ENCODE data around the gene CDS2.

DNA sequence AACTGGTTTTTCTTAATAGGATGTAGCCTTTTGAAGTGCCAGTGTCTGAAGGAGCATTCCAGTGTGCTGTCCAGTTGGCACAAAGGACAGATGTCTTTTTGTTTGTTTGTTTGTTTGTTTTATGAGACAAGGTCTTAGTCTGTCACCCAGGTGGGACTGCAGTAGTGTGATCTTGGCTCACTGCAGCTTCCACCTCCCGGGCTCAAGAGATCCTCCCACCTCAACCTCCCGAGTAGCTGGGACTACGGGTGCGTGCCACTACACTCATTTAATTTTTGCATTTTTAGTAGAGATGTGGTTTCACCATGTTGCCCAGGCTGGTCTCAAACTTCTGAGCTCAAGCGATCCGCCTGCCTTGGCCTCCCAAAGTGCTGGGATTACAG, 27.7 kb downstream of the CDS2 start:
- TF ChIP-seq, protein P1, sequence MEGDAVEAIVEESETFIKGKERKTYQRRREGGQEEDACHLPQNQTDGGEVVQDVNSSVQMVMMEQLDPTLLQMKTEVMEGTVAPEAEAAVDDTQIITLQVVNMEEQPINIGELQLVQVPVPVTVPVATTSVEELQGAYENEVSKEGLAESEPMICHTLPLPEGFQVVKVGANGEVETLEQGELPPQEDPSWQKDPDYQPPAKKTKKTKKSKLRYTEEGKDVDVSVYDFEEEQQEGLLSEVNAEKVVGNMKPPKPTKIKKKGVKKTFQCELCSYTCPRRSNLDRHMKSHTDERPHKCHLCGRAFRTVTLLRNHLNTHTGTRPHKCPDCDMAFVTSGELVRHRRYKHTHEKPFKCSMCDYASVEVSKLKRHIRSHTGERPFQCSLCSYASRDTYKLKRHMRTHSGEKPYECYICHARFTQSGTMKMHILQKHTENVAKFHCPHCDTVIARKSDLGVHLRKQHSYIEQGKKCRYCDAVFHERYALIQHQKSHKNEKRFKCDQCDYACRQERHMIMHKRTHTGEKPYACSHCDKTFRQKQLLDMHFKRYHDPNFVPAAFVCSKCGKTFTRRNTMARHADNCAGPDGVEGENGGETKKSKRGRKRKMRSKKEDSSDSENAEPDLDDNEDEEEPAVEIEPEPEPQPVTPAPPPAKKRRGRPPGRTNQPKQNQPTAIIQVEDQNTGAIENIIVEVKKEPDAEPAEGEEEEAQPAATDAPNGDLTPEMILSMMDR (IDR thresholded peaks at IDR 0.05): no peak
- TF ChIP-seq POLR2A (IDR thresholded peaks at IDR 0.05): no peak
